NCI-H446 treated with DMSO at 0.1 percent for 48 hours (cell line): ENCODE measurements around the gene PLVAP.
A peak's percentile ranks its signal among the peaks of the same experiment; 100 is the strongest.

Source experiments
- DNase-seq: peaks from one replicate; lab custom pipeline; 2025; lab: John Stamatoyannopoulos, UW

Gene PLVAP

GRCh38 chr19:17321655-17322489, 55.3 kb downstream of the PLVAP start:
- no peak for DNase-seq

- DNase-seq: no peak
Observed at GRCh38 chr19:17320435-17320834, 56.7 kb downstream of the PLVAP start.

DNA sequence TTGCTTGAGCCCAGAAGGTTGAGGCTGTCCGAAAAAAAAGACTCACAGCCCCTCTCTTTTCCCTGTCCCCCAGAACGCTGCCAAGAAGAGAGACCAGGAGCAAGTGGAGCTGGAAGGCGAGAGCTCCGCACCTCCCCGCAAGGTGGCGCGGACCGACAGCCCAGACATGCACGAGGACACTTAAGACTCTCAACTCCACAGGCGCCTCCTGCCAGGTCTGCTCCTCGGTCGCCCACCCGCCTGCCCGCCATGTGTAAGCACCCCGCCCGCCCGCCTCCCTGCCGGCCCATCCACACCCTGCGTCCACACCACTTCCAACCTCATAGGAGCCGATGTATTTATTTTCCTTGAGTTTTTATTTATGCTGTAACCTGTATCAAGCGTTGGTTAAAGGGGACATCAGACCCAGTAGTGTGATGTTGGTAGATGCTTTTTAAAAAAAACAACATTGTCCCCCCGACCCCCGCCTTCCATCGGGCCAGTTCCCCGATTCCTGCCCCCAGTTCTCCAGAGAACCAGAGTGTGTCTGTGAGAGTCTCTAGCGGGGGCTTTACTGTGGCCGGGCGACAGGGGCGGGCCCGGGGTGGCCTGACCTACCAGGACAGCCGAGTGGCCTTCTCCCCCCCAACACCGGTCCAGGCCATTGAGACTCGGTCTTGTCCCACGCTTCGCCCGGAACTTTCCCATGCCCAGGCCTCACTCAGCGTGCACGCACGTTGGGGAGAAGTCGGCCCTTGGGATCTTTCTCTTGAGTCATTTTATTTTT, 57.5 kb downstream of the PLVAP start:
- no peak for DNase-seq

DNA sequence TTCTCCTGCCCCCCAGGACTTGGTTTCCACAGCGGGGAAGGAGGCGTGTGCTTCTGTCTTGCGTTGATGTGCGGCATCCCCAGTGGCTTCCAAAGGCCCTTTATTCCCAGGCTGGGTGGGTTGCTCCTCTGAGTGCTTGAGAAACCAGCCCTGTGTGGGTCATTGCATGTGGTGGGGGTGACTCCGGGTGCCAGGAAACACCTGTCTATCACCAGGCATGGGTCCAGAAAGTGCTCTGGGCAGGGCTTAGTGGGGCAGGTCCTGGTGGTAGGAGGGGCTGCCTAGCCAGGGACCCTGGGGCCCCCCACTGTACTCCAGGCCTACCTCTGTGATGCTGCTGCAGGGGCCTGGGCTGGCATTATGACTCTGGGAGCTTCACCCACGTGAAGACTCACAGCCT, 58.2 kb downstream of the PLVAP start:
- no peak for DNase-seq

- DNase-seq: no peak
Observed at GRCh38 chr19:17314007-17314593, 63.0 kb downstream of the PLVAP start.

DNA sequence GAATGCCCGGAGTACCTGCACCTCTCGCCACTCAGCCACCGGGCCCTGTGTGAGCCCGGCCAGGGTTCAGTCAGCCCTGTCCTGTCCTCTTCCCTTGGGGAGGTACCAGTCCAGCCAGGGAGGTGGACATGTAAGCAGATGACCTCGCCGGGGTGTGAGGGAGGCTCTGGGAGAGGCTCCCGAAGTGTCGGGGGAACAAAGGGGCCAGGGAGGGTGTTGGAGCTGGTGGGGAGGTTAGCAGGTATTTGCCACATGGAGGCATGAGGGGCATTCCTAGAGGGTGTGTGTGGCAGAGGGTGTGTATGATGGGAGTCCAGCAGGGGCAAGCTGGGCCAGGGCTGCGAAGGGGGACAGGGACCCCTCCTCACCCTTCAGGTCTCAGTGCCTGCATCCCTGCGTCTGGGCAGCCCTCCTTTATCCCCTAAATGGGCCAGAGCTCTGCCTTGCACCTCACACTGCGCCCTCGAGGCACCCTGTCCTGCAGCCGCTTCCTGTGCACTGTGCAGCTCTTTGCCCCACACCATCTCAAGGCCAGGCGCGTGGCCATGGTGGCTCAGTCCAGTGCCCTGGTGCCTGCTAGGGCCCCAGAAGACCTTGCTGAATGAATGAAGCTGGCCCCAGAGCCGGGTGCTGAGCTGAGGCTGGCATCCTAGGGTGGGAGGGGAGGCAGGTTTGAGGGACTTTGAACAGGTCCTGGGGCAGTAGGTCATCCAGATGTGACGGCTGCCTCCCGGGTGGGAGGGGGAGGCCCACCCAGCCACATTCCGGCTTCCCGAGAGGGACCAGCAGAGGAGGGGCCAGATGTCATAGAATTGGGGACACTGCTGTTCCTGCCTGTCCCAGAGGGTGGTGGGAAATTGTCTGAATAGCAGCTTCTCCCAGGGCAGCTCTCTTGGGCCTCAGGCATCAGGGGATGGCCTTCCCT, 64.7 kb downstream of the PLVAP start:
- DNase-seq: no peak

DNA sequence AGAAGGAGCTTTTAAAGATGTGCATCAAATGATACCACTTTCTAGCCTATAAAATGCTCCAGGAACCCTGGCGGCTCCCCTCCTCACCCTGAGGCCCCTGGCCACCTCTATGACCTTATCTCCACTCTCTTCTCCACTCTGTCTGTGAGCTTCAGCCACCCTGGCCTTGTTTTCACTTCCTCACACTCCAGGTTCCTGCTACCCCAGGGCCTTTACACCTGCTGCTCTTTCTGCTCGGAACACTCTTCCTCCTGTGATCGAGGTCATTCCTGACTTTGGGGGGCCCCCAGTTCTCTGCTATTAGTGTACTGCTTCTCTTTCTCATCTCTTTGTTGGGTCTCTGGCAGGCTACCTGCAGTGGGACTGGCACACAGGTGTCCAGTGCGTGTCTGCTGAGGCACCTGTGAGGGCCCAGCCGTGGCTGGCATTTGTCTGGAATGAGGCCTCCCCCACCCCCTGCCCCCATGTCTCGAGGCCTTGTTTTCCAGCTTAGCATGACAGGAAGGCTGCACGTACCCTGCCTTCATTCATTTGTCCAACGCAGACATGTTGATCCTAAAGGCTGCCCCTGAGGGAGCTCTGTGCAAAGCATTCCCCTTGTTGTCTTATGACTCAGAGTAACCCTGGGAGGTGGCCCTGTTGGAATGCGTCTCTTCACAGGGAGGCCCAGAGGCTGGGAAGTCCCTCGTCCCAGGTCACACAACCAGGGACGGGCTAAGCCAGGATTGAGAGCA, 65.5 kb downstream of the PLVAP start:
- no peak for DNase-seq

DNA sequence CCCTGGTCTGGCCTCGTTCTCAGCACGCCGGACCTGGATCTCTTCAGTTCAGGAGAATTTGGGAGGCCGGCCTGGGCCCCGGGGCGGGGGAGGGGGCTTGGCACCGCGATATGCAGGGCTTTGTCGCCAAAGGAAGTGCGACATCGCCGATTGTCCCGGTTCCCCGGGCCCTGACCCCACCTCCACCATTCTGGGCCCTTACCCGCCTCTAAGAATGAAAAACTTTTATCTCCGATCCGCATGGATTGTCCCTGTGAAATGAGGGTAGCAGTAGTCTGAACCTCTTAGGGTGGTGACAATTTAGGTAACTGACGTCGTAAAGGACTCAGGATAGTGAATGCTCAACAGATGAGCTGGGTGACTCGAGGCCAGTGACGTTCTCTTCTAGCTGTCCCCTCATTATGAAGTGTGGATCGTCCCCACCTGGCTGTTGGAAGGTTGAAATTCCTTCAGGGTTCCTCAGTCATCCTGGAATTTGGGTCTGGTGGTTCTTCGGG, 67.1 kb downstream of the PLVAP start:
- DNase-seq: no peak

- DNase-seq: peak; percentile 100
Observed at GRCh38 chr19:17309198-17309964, 67.8 kb downstream of the PLVAP start, which contains the start of gene DDA1. TSS of gene DDA1 (plus strand) at chr19:17309563. CDS start at chr19:17309655, 92 bp downstream.

GRCh38 chr19:17307876-17308377, 69.2 kb downstream of the PLVAP start:
- no peak for DNase-seq

DNA sequence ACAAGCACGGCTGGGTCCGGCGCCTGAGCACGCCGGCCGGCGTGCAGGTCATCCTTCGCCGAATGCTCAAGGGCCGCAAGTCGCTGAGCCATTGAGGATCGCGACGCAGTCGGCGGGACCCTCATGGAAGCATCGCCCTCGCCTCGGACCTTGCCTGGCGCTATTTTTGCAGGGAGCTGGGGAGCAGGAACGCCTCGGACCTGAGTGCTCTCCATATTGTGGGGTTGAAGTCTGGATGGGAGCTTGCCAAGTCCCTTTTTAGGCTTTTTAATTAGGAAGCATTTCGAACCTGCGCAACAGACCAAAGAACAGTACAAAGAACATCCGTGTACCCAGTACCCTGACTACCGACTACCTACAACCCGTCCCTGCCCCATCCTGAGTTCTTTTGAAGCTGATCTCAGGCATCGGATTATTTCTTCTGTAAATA, 70.8 kb downstream of the PLVAP start:
- no peak for DNase-seq

GRCh38 chr19:17305517-17306284, 71.4 kb downstream of the PLVAP start, which contains the start of gene MRPL34:
TSS of gene MRPL34 (plus strand) at chr19:17305872. CDS start at chr19:17305893, 21 bp downstream.
- DNase-seq: peak; percentile 99

DNA sequence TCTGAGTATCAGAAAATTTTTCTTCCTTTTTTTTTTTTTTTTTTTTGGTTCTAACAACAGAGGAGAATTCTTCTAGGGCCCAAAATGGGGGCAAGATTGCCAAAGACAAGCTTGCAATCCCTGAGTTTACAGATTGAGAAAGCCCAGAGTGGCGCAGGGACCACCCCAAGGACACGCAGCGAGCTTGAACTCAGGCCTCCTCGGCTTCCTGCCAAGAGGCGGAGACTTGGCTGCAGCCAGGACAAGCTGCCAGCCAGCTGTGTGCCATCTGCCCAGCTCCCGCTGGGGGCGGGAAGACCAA, 72.0 kb downstream of the PLVAP start:
- DNase-seq: no peak

DNA sequence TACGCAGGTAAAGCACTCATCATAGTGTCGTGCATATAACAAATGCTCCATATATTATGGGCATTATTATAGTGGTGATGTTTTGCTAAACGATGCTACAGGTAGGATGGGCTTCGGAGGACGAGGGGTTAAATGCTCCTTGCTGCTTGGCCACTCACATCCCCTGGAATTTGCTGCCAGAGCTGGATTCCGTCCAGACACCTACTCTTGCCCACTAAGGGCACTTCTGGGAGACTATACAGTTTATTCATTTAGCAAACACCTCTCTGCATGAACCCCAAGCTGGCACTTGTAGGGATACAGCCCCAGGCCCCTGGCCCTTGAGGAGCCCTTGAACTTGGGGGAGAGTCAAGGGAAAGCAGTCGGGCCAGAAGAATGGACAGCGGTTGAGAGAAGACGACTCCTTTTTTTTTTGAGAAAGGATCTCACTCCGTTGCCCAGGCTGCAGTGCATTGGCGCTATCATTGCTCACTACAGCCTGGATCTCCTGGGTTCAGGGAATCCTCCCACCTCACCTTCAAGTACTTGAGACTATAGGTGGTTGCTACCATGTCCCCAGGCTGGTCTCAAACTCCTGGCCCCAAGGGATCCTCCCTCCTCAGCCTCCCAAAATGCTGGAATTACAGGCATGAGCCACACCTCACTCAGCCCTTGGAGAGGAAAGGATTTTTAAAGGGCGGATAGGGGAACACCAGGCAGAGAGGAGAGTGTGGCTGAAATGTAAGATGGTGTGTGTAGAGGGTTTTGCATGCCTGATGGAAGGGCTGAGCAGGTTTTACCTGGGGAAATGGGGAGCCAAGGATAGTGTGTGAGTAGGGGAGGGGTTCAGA, 72.5 kb downstream of the PLVAP start:
- DNase-seq: no peak

DNA sequence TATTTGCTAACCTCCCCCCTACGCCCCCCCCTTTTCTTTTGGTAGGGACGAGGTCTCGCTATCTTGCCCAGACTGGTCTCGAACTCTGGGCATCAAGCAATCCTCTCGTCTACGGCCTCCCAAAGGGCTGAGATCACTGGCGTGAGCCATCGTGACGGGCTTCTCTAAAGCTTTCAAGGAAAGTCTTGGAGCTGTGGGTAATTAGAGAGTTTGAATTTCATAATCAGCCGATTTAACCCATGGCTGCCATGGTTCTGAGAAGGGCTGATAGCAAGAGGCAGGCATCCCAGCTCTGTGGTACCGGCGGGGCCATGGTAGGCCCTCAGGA, 73.2 kb downstream of the PLVAP start:
- DNase-seq: no peak

- peak; percentile 88 for DNase-seq
Observed at GRCh38 chr19:17303167-17303939, 73.8 kb downstream of the PLVAP start, which contains the start of gene ABHD8. TSS of gene ABHD8 (minus strand) at chr19:17303425. CDS start at chr19:17301616, 1,809 bp downstream.

- DNase-seq: no peak
Observed at GRCh38 chr19:17302391-17303166, 74.6 kb downstream of the PLVAP start.
